Measurements from ENCODE around the gene NCOA7. TPM values are rescaled to one million over a fixed set of nuclear protein-coding genes. Genes with fewer than 3 reads are reported as not detected.

NCOA7 gene
- total RNA-seq, 1 experiment from 2014 or later: 67.9 TPM

DNA sequence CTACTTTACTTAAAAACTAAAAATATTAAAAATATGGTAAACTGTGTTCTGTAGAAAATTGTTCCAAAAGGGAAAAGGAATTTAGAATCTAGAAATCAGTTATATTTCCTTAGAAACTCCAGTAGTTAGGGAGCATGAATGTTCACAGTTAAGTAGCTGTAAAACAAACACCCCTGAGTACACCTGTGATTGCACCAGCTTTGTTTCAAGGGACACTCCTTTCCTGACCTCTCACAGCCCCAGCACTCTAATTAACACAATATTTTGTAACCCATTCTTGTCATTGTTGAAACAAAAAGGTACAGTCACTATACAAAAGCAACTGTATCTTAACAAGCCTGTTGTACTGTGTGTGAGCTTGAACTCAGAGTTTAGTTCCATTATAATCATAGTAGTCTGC, 72.3 kb downstream of the NCOA7 start:
- POLR2A ChIA-PET: no interaction called here
- Histone ChIP-seq H3K4me3 (ENCODE audit: low read depth, low read length) (no peak overlapping the region), H3K9me3 (no peaks in the 10 kb centered on the region), H3K4me1 (peaks cover 31% of the 10 kb centered on the region), H3K27me3 (replicated peaks; ENCODE audit: control insufficient read depth, insufficient read depth, low read length) (no peaks in the 10 kb centered on the region), H3K36me3 (ENCODE audit: control insufficient read depth, insufficient read depth, low read length) (no peaks in the 10 kb centered on the region)
- no peak for DNase-seq
- Mint-ChIP-seq H3K27ac (ENCODE audit: unreplicated experiment) (no peak overlapping the region), H3K4me1 (ENCODE audit: low read depth, unreplicated experiment) (peaks cover 23% of the 10 kb centered on the region), H3K27me3 (ENCODE audit: insufficient read depth, unreplicated experiment) (no peaks in the 10 kb centered on the region), H3K9me3 (ENCODE audit: unreplicated experiment) (no peaks in the 10 kb centered on the region), H3K4me3 (ENCODE audit: unreplicated experiment) (no peak overlapping the region), H3K36me3 (ENCODE audit: insufficient read depth, unreplicated experiment) (peaks cover 9% of the 10 kb centered on the region)
- intact Hi-C loops (cut with micrococcal nuclease; ENCODE audit: unreplicated experiment): no loop called here
- CTCF ChIA-PET: no interaction called here
- no TSS peak for BruUV-seq (replicated peaks)
- no peak for TF ChIP-seq CTCF (IDR thresholded peaks at IDR 0.05; ENCODE audit: insufficient read depth in 1 of 2, low read depth in 1 of 2, low read length in 1 of 2, severe bottlenecking in 1 of 2, unreplicated experiment in 1 of 2)

DNA sequence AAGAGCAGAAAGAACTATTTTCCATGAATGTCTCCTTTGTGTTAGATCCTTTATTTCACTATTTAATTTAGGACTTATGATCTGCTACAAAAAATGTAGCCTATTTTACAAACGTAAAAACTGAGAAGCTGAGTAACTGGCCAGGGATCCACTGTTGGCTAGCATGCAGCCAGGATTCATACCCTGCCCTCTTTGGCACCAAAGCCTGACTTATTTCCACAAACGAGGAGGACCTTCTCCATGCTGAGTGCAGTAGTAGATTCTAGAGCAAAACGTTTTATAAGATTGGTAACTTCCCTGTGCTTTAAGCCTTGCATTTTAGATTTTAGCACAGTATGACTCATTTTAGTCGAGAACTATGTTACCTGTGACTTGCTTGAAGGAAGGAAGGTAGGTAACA, 74.3 kb downstream of the NCOA7 start:
- ChIA-PET POLR2A (no interaction called here), CTCF (no interaction called here)
- no TSS peak for BruUV-seq (replicated peaks)
- Mint-ChIP-seq H3K27me3 (ENCODE audit: insufficient read depth, unreplicated experiment) (no peaks in the 10 kb centered on the region), H3K9me3 (ENCODE audit: unreplicated experiment) (no peaks in the 10 kb centered on the region), H3K4me3 (ENCODE audit: unreplicated experiment) (no peak overlapping the region), H3K36me3 (ENCODE audit: insufficient read depth, unreplicated experiment) (peaks cover 5% of the 10 kb centered on the region), H3K27ac (ENCODE audit: unreplicated experiment) (no peak overlapping the region), H3K4me1 (ENCODE audit: low read depth, unreplicated experiment) (peaks cover 9% of the 10 kb centered on the region)
- no peaks in the 10 kb centered on the region for H3K36me3 ChIP-seq (ENCODE audit: control insufficient read depth, insufficient read depth, low read length)
- H3K9me3 ChIP-seq: no peaks in the 10 kb centered on the region
- no peak for DNase-seq
- H3K4me3 ChIP-seq (ENCODE audit: low read depth, low read length): no peak overlapping the region
- TF ChIP-seq CTCF (IDR thresholded peaks at IDR 0.05; ENCODE audit: insufficient read depth in 1 of 2, low read depth in 1 of 2, low read length in 1 of 2, severe bottlenecking in 1 of 2, unreplicated experiment in 1 of 2): no peak
- intact Hi-C loops (cut with micrococcal nuclease; ENCODE audit: unreplicated experiment): no loop called here
- no peaks in the 10 kb centered on the region for H3K27me3 ChIP-seq (replicated peaks; ENCODE audit: control insufficient read depth, insufficient read depth, low read length)
- peaks cover 43% of the 10 kb centered on the region for H3K4me1 ChIP-seq

GRCh38 chr6:125866433-125866832, 75.7 kb downstream of the NCOA7 start:
- Mint-ChIP-seq H3K27ac (ENCODE audit: unreplicated experiment) (no peak overlapping the region), H3K27me3 (ENCODE audit: insufficient read depth, unreplicated experiment) (no peaks in the 10 kb centered on the region), H3K9me3 (ENCODE audit: unreplicated experiment) (no peaks in the 10 kb centered on the region), H3K4me3 (ENCODE audit: unreplicated experiment) (no peak overlapping the region), H3K36me3 (ENCODE audit: insufficient read depth, unreplicated experiment) (peaks cover 2% of the 10 kb centered on the region), H3K4me1 (ENCODE audit: low read depth, unreplicated experiment) (peaks cover 21% of the 10 kb centered on the region)
- BruUV-seq (replicated peaks): no TSS peak
- CTCF ChIA-PET: no interaction called here
- no peaks in the 10 kb centered on the region for H3K27me3 ChIP-seq (replicated peaks; ENCODE audit: control insufficient read depth, insufficient read depth, low read length)
- no peak for DNase-seq
- intact Hi-C loops (cut with micrococcal nuclease; ENCODE audit: unreplicated experiment): no loop called here
- POLR2A ChIA-PET: no interaction called here
- H3K4me3 ChIP-seq (ENCODE audit: low read depth, low read length): no peak overlapping the region
- no peak for TF ChIP-seq CTCF (IDR thresholded peaks at IDR 0.05; ENCODE audit: insufficient read depth in 1 of 2, low read depth in 1 of 2, low read length in 1 of 2, severe bottlenecking in 1 of 2, unreplicated experiment in 1 of 2)
- no peaks in the 10 kb centered on the region for H3K36me3 ChIP-seq (ENCODE audit: control insufficient read depth, insufficient read depth, low read length)
- no peaks in the 10 kb centered on the region for H3K9me3 ChIP-seq
- peaks cover 51% of the 10 kb centered on the region for H3K4me1 ChIP-seq

Data from Caco-2 (cell line).